Measurements from ENCODE around the gene IGFL4. TPM values are rescaled to one million over a fixed set of nuclear protein-coding genes. Genes with fewer than 3 reads are reported as not detected.

IGFL4 gene
- total RNA-seq, 2 experiments from 2014 or later = not detected

- H3K27ac ChIP-seq (ENCODE audit: low read depth in 1 of 2, low read length in 2 of 2) = no peak overlapping the region
- intact Hi-C loops (cut with DNase I, micrococcal nuclease) = loop anchor here (2.0 to 10.0 kb wide), 3 partner anchors 132 to 910 kb away; partner anchors contain the start of genes DMWD (in 1 of the 2) and SYMPK (in 1 of the 2)
- POLR2A ChIA-PET = interaction anchor here (0.6 to 1.6 kb wide), 6 partner anchors 22 to 132 kb away, joined by 3 to 11 read pairs (median 6); partner anchors contain the start of genes IRF2BP1, MYPOP and SYMPK
Observed at GRCh38 chr19:45994456-45994997, 46.3 kb downstream of the IGFL4 start.

GRCh38 chr19:45990113-45990728, 50.6 kb downstream of the IGFL4 start:
- H3K9me3 ChIP-seq (ENCODE audit: control insufficient read depth in 1 of 2, insufficient read depth in 1 of 2, low read length in 2 of 2) = no peaks in the 10 kb centered on the region
- DNase-seq (no peak), ATAC-seq (ENCODE audit: poor library complexity) (no peak)
- peaks cover 0 to 5% of the 10 kb centered on the region in 2 experiments for H3K27me3 ChIP-seq (ENCODE audit: control insufficient read depth in 1 of 2, insufficient read depth in 2 of 2, low read length in 2 of 2)
- POLR2A ChIA-PET = no interaction called here
- H3K4me3 ChIP-seq (ENCODE audit: low read length) = no peak overlapping the region
- no peak overlapping the region for H3K27ac ChIP-seq (ENCODE audit: low read depth in 1 of 2, low read length in 2 of 2)
- H3K4me1 Mint-ChIP-seq (ENCODE audit: low read depth) = no peaks in the 10 kb centered on the region
- H3K27ac Mint-ChIP-seq = no peak overlapping the region
- no peaks in the 10 kb centered on the region for H3K36me3 Mint-ChIP-seq (ENCODE audit: low read depth)
- peaks cover 4% of the 10 kb centered on the region for H3K4me1 ChIP-seq (ENCODE audit: insufficient read depth, low read length)
- CTCF ChIA-PET = interaction anchor here (0.6 kb wide), 1 partner anchor 10 kb away, joined by 4 read pairs; no protein-coding TSS in a partner anchor
- H3K36me3 ChIP-seq (ENCODE audit: insufficient read depth, low read length) = no peaks in the 10 kb centered on the region
- H3K27me3 Mint-ChIP-seq = peaks cover 15% of the 10 kb centered on the region
- no peak overlapping the region for H3K4me3 Mint-ChIP-seq
- no peak for TF ChIP-seq CTCF (IDR thresholded peaks at IDR 0.05)
- intact Hi-C loops (cut with DNase I, micrococcal nuclease) = loop anchor here (10.0 kb wide), 2 partner anchors 195 to 905 kb away; partner anchors contain the start of gene DMWD (in 1 of the 2)
- no peaks in the 10 kb centered on the region for H3K9me3 Mint-ChIP-seq

More at GRCh38 chr19:45994456-45994997, 46.3 kb downstream of the IGFL4 start:
- Histone ChIP-seq H3K9me3 (ENCODE audit: control insufficient read depth in 1 of 2, insufficient read depth in 1 of 2, low read length in 2 of 2) (no peaks in the 10 kb centered on the region), H3K36me3 (ENCODE audit: insufficient read depth, low read length) (peaks cover 4% of the 10 kb centered on the region), H3K4me1 (ENCODE audit: insufficient read depth, low read length) (peaks cover 21% of the 10 kb centered on the region), H3K27me3 (ENCODE audit: control insufficient read depth in 1 of 2, insufficient read depth in 2 of 2, low read length in 2 of 2) (peaks cover 0 to 2% of the 10 kb centered on the region in 2 experiments), H3K4me3 (ENCODE audit: low read length) (peak overlapping the region; percentile 54)
- ATAC-seq (ENCODE audit: poor library complexity) = no peak
- Mint-ChIP-seq H3K4me1 (ENCODE audit: low read depth) (peaks cover 10% of the 10 kb centered on the region), H3K27ac (no peak overlapping the region), H3K27me3 (peaks cover 9% of the 10 kb centered on the region), H3K36me3 (ENCODE audit: low read depth) (peaks cover 8% of the 10 kb centered on the region), H3K4me3 (no peak overlapping the region), H3K9me3 (no peaks in the 10 kb centered on the region)
- TF ChIP-seq CTCF (IDR thresholded peaks at IDR 0.05) = no peak
- CTCF ChIA-PET = interaction anchor here (1.3 to 2.4 kb wide), 3 partner anchors 23 to 178 kb away, joined by 3 to 14 read pairs (median 7); no protein-coding TSS in a partner anchor
- DNase-seq = no peak

Small RNA genes lying within 50 kb of the gene (microRNA-seq; reads per million reads assigned to microRNA genes)
- 259 reads per million, percentile 75 among the genes with 10 or more reads in this experiment for gene MIR769 (ENCODE audit: borderline microRNAs expressed, borderline replicate concordance)

Other genes with a start within 250 kb of the IGFL4 start
- 10 to 100 TPM; 28.6 to 31.5 TPM for gene DMWD, start 248.2 kb downstream of the IGFL4 start, total RNA-seq
- under 1 TPM; 0.17 to 0.25 TPM for gene RSPH6A, start 225.7 kb downstream of the IGFL4 start, total RNA-seq
- gene SYMPK, start 177.9 kb downstream of the IGFL4 start, total RNA-seq = 10 to 100 TPM; 63.3 to 65.0 TPM
- not detected for gene FOXA3, start 176.7 kb downstream of the IGFL4 start, total RNA-seq
- 10 to 100 TPM; 21.0 to 21.6 TPM for gene IRF2BP1, start 154.9 kb downstream of the IGFL4 start, total RNA-seq
- 1 to 10 TPM; 4.1 to 4.7 TPM for gene MYPOP, start 138.4 kb downstream of the IGFL4 start, total RNA-seq
- gene NANOS2, start 126.2 kb downstream of the IGFL4 start, total RNA-seq = not detected
- gene NOVA2, start 67.1 kb downstream of the IGFL4 start, total RNA-seq = not detected
- 1 to 10 TPM; 4.9 to 6.6 TPM for gene CCDC61, start 45.5 kb downstream of the IGFL4 start, total RNA-seq
- not detected for gene PGLYRP1, start 17.9 kb downstream of the IGFL4 start, total RNA-seq
- not detected for gene IGFL3, start 83.7 kb upstream of the IGFL4 start, total RNA-seq
- gene IGFL2, start 107.2 kb upstream of the IGFL4 start, total RNA-seq = not detected
- gene IGFL1, start 188.7 kb upstream of the IGFL4 start, total RNA-seq = not detected

Data from CD4-positive, alpha-beta T cell (primary cell).